Hepatocyte (in vitro differentiated cells): ENCODE data around the gene GULP1. TPM values are rescaled to one million over a fixed set of nuclear protein-coding genes. Genes with fewer than 3 reads are reported as not detected.

Experiments used
- DNase-seq: peaks from one replicate; pipeline ENCODE4 v3.0.0-alpha.2; 2016; ENCODE audit warnings: low spot score
- H2AFZ ChIP-seq: fragments of 200-600 bp; sonication (generic); 2 replicates; pipeline ENCODE4 v1.6.0; 2016; ENCODE audit warnings: antibody characterized with exemption, mild to moderate bottlenecking
- H3K27ac ChIP-seq: fragments of 200-600 bp; sonication (generic); 2 replicates; pipeline ENCODE4 v1.5.1; 2016; ENCODE audit warnings: mild to moderate bottlenecking
- H3K27me3 ChIP-seq: fragments of 200-600 bp; sonication (generic); 2 replicates; pipeline ENCODE4 v1.6.1; 2016
- H3K36me3 ChIP-seq: fragments of 200-600 bp; sonication (generic); replicated peaks from 2 replicates; pipeline ENCODE4 v1.5.1; 2016; ENCODE audit warnings: low read depth; ENCODE audit not compliant: insufficient read depth
- H3K4me1 ChIP-seq: fragments of 200-600 bp; sonication (generic); 2 replicates; pipeline ENCODE4 v1.5.1; 2016; ENCODE audit warnings: mild to moderate bottlenecking, moderate library complexity; ENCODE audit not compliant: insufficient read depth
- H3K4me2 ChIP-seq: fragments of 200-600 bp; sonication (generic); 2 replicates; pipeline ENCODE4 v1.6.0; 2016
- H3K4me3 ChIP-seq: fragments of 200-600 bp; sonication (generic); 2 replicates; pipeline ENCODE4 v1.5.1; 2016; ENCODE audit warnings: mild to moderate bottlenecking
- H3K79me2 ChIP-seq: fragments of 200-600 bp; sonication (generic); 2 replicates; pipeline ENCODE4 v1.6.0; 2017; ENCODE audit warnings: mild to moderate bottlenecking
- H3K9me2 ChIP-seq: fragments of 200-600 bp; sonication (generic); replicated peaks from 2 replicates; pipeline ENCODE4 v1.6.0; 2017; ENCODE audit warnings: mild to moderate bottlenecking; ENCODE audit not compliant: insufficient read depth
- H3K9me3 ChIP-seq: fragments of 200-600 bp; sonication (generic); 2 replicates; pipeline ENCODE4 v1.5.1; 2016; ENCODE audit warnings: low read depth, mild to moderate bottlenecking
- H4K20me1 ChIP-seq: fragments of 200-600 bp; sonication (generic); 2 replicates; pipeline ENCODE4 v1.6.0; 2016; ENCODE audit warnings: mild to moderate bottlenecking; ENCODE audit not compliant: insufficient read depth, poor library complexity, severe bottlenecking
- EZH2 ChIP-seq: fragments of 200-600 bp; sonication (generic); IDR thresholded peaks from 2 replicates; pipeline ENCODE4 v1.6.1; 2016; ENCODE audit warnings: antibody characterized with exemption, mild to moderate bottlenecking, borderline replicate concordance
- EZH2phosphoT487 ChIP-seq: fragments of 200-600 bp; sonication (generic); IDR thresholded peaks from one replicate; pipeline ENCODE4 v1.6.1; 2018; ENCODE audit warnings: antibody characterized with exemption, mild to moderate bottlenecking, low read depth, moderate library complexity; ENCODE audit not compliant: unreplicated experiment, severe bottlenecking
- WGBS: methylation state at CpG from one replicate; pipeline ENCODE4 v1.1.6; 2016; ENCODE audit warnings: low lambda C conversion rate; ENCODE audit errors: missing lambda C conversion rate; 5-methylcytosine and 5-hydroxymethylcytosine counted together
- polyA plus RNA-seq: library from polyadenylated mRNA; unstranded; fragments of >200 nt; fragmentation: Nextera tagmentation; extraction: Ambion mirVana; gene quantifications from 2 replicates; pipeline ENCODE4 v1.2.1, GENCODE V29; 2016
- total RNA-seq: library from RNA; depleted of rRNA; stranded (reverse); fragments of >200 nt; gene quantifications from 2 replicates; pipeline ENCODE4 v1.2.3, GENCODE V29; 2014
- TF ChIP-seq, protein P1 (sequence below): fragments of 200-600 bp; sonication (generic); IDR thresholded peaks from 2 replicates; pipeline ENCODE4 v1.5.1; 2016; ENCODE audit warnings: antibody characterized with exemption, mild to moderate bottlenecking; ENCODE audit not compliant: poor library complexity

Gene GULP1
- total and polyA plus RNA-seq, 2 experiments from 2014 or later = 55.6 to 135 TPM

GRCh38 chr2:188523919-188524318, 232.2 kb downstream of the GULP1 start:
- H3K9me3 ChIP-seq = no peaks in the 10 kb centered on the region
- WGBS = 78% methylated on average over 1 of the region's 1 CpG
- no peaks in the 10 kb centered on the region for H4K20me1 ChIP-seq
- H3K27ac ChIP-seq = peak overlapping the region; percentile 8
- no peaks in the 10 kb centered on the region for H3K36me3 ChIP-seq
- H3K4me1 ChIP-seq = peaks cover 26% of the 10 kb centered on the region
- no peak for DNase-seq
- no peak overlapping the region for H2AFZ ChIP-seq
- no peak overlapping the region for H3K4me3 ChIP-seq
- H3K9me2 ChIP-seq = no peaks in the 10 kb centered on the region
- H3K4me2 ChIP-seq = peak overlapping the region; percentile 9
- peaks cover 16% of the 10 kb centered on the region for H3K79me2 ChIP-seq
- H3K27me3 ChIP-seq = no peaks in the 10 kb centered on the region
- TF ChIP-seq EZH2phosphoT487 (no peak), EZH2 (no peak)
- TF ChIP-seq, protein P1, sequence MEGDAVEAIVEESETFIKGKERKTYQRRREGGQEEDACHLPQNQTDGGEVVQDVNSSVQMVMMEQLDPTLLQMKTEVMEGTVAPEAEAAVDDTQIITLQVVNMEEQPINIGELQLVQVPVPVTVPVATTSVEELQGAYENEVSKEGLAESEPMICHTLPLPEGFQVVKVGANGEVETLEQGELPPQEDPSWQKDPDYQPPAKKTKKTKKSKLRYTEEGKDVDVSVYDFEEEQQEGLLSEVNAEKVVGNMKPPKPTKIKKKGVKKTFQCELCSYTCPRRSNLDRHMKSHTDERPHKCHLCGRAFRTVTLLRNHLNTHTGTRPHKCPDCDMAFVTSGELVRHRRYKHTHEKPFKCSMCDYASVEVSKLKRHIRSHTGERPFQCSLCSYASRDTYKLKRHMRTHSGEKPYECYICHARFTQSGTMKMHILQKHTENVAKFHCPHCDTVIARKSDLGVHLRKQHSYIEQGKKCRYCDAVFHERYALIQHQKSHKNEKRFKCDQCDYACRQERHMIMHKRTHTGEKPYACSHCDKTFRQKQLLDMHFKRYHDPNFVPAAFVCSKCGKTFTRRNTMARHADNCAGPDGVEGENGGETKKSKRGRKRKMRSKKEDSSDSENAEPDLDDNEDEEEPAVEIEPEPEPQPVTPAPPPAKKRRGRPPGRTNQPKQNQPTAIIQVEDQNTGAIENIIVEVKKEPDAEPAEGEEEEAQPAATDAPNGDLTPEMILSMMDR = no peak

GRCh38 chr2:188524519-188525113, 232.9 kb downstream of the GULP1 start:
- Histone ChIP-seq H3K27me3 (no peaks in the 10 kb centered on the region), H3K79me2 (peaks cover 18% of the 10 kb centered on the region), H3K9me2 (no peaks in the 10 kb centered on the region), H3K36me3 (no peaks in the 10 kb centered on the region), H3K4me2 (peak overlapping the region; percentile 9), H3K4me1 (peaks cover 26% of the 10 kb centered on the region), H3K9me3 (no peaks in the 10 kb centered on the region), H3K27ac (peak overlapping the region; percentile 3), H2AFZ (no peak overlapping the region), H3K4me3 (no peak overlapping the region), H4K20me1 (no peaks in the 10 kb centered on the region)
- TF ChIP-seq EZH2 (no peak), EZH2phosphoT487 (no peak)
- TF ChIP-seq, protein P1 = peak; percentile 92
- WGBS = 0% methylated on average over 2 of the region's 2 CpGs
- peak; percentile 72 for DNase-seq

DNA sequence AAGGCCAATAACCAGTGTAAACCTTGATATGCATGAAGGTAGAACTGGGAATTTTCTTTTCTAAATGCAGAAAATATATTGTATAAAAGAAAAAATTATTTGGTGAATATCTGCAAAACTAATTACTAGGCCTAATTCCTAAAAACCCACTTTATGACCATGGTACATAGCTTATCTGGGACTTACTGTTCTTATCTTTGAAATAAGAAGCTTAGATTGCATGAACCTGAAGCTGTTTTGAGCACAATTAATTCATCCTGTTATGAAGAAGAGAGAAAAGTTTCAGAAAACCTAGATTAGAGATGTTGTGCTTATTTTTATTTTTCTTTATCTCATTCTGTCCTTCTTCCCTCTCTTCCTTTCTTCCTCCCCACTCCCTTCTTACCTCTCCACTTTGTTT, 235.0 kb downstream of the GULP1 start:
- Histone ChIP-seq H4K20me1 (no peaks in the 10 kb centered on the region), H3K79me2 (peaks cover 32% of the 10 kb centered on the region), H3K9me2 (no peaks in the 10 kb centered on the region), H3K36me3 (no peaks in the 10 kb centered on the region), H3K4me2 (peak overlapping the region; percentile 68), H3K4me3 (no peak overlapping the region), H3K4me1 (peaks cover 26% of the 10 kb centered on the region), H3K27me3 (no peaks in the 10 kb centered on the region), H2AFZ (no peak overlapping the region), H3K27ac (peak overlapping the region; percentile 68), H3K9me3 (no peaks in the 10 kb centered on the region)
- no peak for TF ChIP-seq EZH2
- TF ChIP-seq, protein P1 = no peak
- no peak for TF ChIP-seq EZH2phosphoT487
- no peak for DNase-seq

DNA sequence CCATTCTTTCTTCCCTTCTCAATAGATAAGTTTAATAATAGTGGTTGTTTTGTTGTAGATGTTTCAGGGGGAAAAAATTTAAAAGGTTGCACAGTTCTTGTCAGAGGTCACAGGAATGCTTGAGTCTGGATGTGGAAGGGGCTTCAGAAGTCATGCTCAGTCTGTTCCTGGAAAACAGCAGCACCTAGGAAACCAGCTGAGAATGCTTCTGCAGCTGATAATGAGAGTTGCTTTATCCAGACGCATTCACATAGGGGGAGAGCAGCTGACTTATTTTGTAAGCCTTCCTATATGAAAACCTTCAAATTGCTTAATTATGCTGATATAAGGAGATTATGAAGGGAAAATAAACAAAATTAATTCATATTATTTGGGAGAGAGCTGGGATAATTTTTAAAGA, 235.5 kb downstream of the GULP1 start:
- peaks cover 26% of the 10 kb centered on the region for H3K4me1 ChIP-seq
- no peaks in the 10 kb centered on the region for H3K9me3 ChIP-seq
- H3K9me2 ChIP-seq = no peaks in the 10 kb centered on the region
- peak; percentile 25 for DNase-seq
- H3K27ac ChIP-seq = peak overlapping the region; percentile 68
- H3K36me3 ChIP-seq = no peaks in the 10 kb centered on the region
- 48% methylated on average over 1 of the region's 1 CpG for WGBS
- peak overlapping the region; percentile 68 for H3K4me2 ChIP-seq
- H3K4me3 ChIP-seq = no peak overlapping the region
- TF ChIP-seq, protein P1 = no peak
- TF ChIP-seq EZH2 (no peak), EZH2phosphoT487 (no peak)
- H4K20me1 ChIP-seq = no peaks in the 10 kb centered on the region
- no peaks in the 10 kb centered on the region for H3K27me3 ChIP-seq
- peaks cover 32% of the 10 kb centered on the region for H3K79me2 ChIP-seq
- H2AFZ ChIP-seq = no peak overlapping the region
